NB4 (cell line): ENCODE data around the gene SHCBP1.
"Not testable (repeated sequence)": the region's sequence is repeated elsewhere in the genome, so short reads cannot be mapped to it uniquely, and the experiment has no call there.

ENCODE experiments used
- DNase-seq: peaks from one replicate; pipeline ENCODE4 v3.0.0; 2010; ENCODE audit warnings: low read depth
- H3K4me3 ChIP-seq: one replicate; pipeline ENCODE4 v1.5.1; 2011; ENCODE audit warnings: mild to moderate bottlenecking, low read depth, low read length, moderate library complexity
- MYC ChIP-seq: IDR thresholded peaks from 2 replicates; pipeline ENCODE4 v1.6.1; 2011; ENCODE audit warnings: low read depth, low read length
- POLR2A ChIP-seq: IDR thresholded peaks from 2 replicates; pipeline ENCODE4 v1.6.1; 2011; ENCODE audit warnings: mild to moderate bottlenecking; ENCODE audit not compliant: insufficient read length; ENCODE audit errors: extremely low read depth
- TF ChIP-seq, protein P1 (sequence below): IDR thresholded peaks from one replicate; pipeline ENCODE4 v1.5.1; 2012; ENCODE audit warnings: low read depth, low read length
- TF ChIP-seq, protein P2 (sequence below): IDR thresholded peaks from 2 replicates; pipeline ENCODE4 v1.6.1; 2011; ENCODE audit warnings: low read depth, low read length

SHCBP1 gene

DNA sequence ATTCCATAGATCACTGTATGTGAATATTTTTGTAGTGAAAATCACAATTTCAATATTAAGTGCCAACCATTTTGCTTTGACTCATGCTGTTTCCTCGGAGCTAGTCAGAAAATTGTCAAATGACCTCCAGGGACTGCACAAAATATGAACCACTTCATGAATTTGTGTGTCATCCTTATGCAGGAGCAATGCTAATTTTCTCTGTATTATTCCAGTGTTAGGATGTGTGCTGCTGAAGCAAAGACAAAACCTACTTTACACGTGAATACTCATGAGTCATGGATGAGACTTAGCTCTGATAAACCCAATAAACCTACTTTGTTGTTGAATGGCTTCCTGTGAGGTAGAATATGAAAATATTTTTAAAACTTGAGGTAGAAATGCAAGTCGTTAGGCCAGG lies 65.2 kb downstream of the SHCBP1 start:
- no peak overlapping the region for H3K4me3 ChIP-seq
- no peak for TF ChIP-seq POLR2A
- no peak for TF ChIP-seq MYC
- TF ChIP-seq, protein P1, sequence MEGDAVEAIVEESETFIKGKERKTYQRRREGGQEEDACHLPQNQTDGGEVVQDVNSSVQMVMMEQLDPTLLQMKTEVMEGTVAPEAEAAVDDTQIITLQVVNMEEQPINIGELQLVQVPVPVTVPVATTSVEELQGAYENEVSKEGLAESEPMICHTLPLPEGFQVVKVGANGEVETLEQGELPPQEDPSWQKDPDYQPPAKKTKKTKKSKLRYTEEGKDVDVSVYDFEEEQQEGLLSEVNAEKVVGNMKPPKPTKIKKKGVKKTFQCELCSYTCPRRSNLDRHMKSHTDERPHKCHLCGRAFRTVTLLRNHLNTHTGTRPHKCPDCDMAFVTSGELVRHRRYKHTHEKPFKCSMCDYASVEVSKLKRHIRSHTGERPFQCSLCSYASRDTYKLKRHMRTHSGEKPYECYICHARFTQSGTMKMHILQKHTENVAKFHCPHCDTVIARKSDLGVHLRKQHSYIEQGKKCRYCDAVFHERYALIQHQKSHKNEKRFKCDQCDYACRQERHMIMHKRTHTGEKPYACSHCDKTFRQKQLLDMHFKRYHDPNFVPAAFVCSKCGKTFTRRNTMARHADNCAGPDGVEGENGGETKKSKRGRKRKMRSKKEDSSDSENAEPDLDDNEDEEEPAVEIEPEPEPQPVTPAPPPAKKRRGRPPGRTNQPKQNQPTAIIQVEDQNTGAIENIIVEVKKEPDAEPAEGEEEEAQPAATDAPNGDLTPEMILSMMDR: no peak
- TF ChIP-seq, protein P2, sequence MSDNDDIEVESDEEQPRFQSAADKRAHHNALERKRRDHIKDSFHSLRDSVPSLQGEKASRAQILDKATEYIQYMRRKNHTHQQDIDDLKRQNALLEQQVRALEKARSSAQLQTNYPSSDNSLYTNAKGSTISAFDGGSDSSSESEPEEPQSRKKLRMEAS: no peak
- DNase-seq: no peak

DNA sequence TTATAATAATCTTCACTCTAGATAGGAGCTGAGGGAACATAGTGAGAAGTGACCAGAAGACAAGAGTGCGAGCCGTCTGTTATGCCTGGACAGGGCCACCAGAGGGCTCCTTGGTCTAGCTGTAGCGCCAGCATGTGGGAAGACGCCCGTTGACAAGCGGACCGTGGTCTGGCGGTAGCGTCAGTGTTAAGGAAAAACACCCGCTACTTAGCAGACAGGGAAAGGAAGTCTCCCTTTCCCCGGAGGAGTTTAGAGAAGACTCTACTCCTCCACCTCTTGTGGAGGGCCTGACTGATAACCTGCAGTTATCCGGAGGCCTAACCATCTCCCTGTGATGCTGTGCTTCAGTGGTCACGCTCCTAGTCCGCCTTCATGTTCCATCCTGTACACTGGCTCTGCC lies 66.7 kb downstream of the SHCBP1 start:
- TF ChIP-seq, protein P1: peak; percentile 89
- H3K4me3 ChIP-seq: not testable (repeated sequence)
- peak; percentile 78 for DNase-seq

DNA sequence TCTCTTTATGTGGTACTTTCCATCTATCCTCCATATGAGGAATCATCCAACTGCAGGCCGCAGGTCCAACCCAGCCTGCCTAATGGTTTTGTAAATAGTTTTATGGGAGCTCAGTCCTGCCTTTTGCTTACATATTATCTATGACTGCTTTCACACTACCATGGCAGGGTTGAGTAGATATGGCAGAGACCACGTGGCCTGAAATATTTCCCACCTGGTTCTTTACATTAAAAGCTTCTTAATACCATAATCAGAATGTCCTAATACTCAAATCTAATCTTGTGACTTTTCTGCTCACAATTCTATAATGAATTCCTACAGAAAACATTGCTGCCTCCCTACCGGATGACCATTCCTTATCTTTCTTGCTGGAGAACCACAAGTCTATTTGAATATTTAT lies 71.7 kb downstream of the SHCBP1 start:
- H3K4me3 ChIP-seq: no peak overlapping the region
- TF ChIP-seq MYC (no peak), POLR2A (no peak)
- TF ChIP-seq, protein P2: no peak
- TF ChIP-seq, protein P1: no peak
- DNase-seq: no peak
